ENCODE measurements around the gene TTLL13.

TTLL13 gene

DNA sequence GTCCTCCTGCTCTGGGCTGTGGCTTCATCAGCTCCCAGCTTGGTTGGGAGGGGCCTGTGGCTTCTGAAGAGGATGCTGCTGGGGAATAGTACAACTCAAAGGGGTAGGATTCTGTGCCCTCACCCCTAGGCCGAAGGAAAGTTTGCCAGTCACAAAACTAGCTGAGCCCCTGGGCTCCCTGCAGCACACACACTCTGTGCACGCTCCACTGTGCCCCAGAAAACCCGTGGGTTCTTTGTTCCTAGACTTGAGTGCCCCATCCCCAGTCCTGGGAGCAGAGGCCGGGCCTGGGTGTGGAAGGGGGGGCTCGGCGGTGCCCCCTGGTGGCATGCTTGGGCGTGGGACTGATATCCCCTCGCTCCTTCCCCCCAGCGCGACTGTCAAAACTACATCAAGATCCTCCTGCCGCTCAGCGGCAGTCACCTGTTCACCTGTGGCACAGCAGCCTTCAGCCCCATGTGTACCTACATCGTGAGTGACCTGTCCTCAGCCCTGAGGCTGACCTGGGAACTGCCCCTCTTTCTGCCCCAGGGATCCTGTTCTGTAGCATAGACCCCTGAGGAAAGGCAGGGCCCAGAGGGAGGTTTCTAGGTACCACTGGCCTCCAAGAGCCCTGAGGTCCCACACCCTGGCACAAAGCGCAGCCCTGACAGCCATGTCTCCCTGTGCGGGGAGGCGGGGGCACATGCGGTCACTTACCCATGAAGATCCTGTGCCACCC is 29.8 kb upstream of the TTLL13 start:
- TF ChIP-seq, protein P1, sequence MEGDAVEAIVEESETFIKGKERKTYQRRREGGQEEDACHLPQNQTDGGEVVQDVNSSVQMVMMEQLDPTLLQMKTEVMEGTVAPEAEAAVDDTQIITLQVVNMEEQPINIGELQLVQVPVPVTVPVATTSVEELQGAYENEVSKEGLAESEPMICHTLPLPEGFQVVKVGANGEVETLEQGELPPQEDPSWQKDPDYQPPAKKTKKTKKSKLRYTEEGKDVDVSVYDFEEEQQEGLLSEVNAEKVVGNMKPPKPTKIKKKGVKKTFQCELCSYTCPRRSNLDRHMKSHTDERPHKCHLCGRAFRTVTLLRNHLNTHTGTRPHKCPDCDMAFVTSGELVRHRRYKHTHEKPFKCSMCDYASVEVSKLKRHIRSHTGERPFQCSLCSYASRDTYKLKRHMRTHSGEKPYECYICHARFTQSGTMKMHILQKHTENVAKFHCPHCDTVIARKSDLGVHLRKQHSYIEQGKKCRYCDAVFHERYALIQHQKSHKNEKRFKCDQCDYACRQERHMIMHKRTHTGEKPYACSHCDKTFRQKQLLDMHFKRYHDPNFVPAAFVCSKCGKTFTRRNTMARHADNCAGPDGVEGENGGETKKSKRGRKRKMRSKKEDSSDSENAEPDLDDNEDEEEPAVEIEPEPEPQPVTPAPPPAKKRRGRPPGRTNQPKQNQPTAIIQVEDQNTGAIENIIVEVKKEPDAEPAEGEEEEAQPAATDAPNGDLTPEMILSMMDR (IDR thresholded peaks at IDR 0.05) = peak; percentile 70

DNA sequence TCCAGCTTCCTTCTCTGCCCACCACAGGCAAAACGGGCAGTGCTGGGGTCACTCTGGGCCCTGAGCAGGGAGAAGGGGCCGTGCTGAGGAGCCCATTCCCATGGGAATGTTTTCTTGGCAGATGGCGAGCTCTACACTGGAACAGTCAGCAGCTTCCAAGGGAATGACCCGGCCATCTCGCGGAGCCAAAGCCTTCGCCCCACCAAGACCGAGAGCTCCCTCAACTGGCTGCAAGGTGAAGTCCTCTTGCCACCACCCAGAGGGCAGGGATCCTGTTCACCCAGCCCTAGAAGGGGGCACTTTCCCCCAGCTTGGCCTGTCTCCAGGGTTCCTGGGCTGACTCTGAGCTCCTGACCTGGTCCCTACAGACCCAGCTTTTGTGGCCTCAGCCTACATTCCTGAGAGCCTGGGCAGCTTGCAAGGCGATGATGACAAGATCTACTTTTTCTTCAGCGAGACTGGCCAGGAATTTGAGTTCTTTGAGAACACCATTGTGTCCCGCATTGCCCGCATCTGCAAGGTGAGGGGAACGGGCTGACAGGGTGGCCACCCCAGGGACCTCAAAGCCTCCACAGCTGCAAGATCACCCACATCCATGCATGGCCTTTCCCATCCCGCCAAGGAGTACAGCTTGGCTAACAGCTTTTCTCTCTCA is 28.0 kb upstream of the TTLL13 start:
- TF ChIP-seq, protein P1 (IDR thresholded peaks at IDR 0.05) = peak; percentile 77

DNA sequence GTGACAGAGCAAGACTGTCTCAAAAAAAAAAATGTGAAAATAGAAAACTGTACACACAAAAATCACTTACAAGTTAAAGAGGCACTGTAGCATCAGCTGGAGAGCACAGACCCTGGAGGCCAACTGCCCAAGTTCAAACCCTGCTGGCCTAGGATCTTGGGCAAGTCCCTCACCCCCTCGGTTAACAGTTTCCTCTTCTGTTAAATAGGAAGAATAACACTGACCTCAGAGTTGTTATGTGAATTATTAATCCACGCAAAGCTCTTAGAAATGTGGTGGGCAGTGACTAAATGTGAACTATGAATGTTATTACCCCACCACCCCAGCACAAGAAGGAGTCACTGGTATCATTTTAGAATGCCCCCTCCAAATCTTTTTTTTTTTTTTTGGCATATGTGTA is 26.8 kb upstream of the TTLL13 start:
- TF ChIP-seq, protein P1 (IDR thresholded peaks at IDR 0.05) = no peak

GRCh38 chr15:90223441-90224165 is 25.8 kb upstream of the TTLL13 start:
- TF ChIP-seq, protein P1 (IDR thresholded peaks at IDR 0.05) = no peak

GRCh38 chr15:90225047-90225446 is 24.3 kb upstream of the TTLL13 start:
- TF ChIP-seq, protein P1 (IDR thresholded peaks at IDR 0.05) = no peak

DNA sequence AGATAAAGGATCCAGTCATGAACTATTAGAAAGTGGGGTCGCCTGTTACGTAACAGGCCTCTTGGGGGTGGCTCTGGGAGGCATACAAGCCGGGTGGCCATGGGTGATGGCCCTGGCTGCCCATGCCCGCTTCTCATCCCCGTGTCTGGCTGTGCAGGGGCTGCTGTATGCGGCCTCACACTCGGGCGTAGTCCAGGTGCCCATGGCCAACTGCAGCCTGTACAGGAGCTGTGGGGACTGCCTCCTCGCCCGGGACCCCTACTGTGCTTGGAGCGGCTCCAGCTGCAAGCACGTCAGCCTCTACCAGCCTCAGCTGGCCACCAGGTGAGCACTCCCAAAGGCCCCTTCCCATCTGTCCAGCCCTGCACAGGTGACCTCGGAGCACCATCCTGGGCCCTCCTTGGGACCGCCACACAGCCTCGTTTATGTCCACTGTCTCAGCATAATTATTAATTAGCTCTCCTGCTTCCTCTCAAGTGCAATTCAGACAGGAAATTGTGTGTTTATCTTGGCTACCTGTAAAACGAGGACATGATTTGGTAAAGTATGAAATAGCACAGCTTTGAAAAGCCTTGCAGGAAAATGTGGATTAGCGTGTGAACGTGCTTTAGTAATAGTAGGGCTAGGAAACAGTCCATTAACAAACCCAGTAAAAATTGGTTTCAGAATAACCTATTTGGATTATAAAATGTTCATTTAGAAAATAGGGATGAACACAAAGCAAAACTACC is 23.7 kb upstream of the TTLL13 start:
- TF ChIP-seq, protein P1 (IDR thresholded peaks at IDR 0.05) = no peak

DNA sequence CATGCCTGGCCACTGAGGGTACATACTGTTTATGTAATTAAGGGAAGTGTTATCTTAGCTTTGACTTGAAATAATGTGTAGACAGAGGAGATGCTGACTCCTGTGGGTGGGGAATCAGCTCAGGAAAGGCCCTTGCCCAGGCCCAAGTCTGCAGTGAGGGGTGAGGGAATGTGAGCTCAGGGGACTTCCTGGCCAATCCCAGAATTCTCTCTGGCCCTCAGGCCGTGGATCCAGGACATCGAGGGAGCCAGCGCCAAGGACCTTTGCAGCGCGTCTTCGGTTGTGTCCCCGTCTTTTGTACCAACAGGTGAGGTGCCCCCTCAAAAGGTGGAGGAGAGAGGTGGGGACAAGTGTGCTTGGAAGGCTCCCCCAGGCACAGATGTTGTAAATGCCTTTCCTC is 22.0 kb upstream of the TTLL13 start:
- TF ChIP-seq, protein P1 (IDR thresholded peaks at IDR 0.05) = no peak
